Activated naive CD8-positive, alpha-beta T cell treated with anti-CD3 and anti-CD28 coated beads, Interleukin-2, amount 50 U/mL, for 16 hours (primary cell): ENCODE results near the gene ORC4.
"Not testable (repeated sequence)": the region's sequence is repeated elsewhere in the genome, so short reads cannot be mapped to it uniquely, and the experiment has no call there.

Experiments used
- DNase-seq: peaks from one replicate; pipeline ENCODE4 v3.0.0-alpha.2; 2020; ENCODE audit warnings: low read depth, low spot score

ORC4 gene

DNA sequence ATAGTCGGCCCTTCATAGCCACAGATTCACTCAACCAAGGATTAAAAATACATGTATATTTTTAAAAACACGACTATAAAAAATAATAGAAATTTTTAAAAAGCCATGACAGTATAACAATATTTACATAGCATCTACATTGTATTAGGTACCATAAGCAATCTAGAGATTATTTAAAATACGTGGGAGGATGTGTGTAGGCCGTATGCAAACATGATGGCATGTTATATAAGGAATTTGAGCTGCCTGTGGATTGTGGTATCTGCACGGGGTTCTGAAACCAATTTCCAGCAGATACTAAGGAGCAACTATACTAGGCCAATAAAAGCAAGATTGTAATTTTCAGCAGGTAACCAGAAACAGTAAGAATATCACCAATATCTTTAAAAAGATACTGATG is 5.9 kb downstream of the ORC4 start:
- no peak for DNase-seq

DNA sequence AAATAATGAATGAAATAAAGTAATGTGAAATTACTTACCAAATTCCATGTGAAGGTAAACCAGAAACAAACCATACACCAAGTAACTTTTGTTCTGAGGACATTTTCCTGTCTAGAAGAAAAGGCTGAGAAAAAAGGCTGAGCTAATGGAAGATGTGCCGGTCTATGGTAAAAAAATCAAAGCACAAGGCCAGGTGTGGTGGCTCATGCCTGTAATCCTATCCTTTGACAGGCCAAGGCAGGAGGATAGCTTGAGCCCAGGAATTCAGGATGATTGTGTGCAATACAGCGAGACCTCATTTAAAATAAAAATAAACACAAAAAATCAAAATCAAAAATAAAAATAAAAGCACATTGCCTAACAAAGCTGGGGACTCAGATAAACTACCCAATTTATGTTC is 6.7 kb downstream of the ORC4 start:
- DNase-seq, result no peak

DNA sequence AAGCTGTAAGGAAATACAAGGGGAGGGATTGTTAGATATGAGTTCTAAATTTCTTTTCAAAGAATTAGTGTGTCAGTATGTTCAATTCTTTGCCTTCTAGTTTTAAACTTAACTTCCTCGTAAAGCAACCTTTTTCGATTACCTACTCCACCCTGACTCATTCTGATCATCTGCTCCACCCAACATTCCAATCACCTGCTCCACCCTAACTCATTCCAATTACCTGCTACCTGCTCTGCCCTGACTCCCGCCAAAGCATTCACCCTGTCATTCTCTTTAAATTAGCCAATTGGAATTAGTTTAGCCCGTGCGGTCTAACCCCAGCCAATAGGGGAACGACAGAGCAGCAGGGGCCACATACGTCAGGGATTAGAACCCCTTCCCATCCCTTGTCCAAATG is 12.1 kb downstream of the ORC4 start:
- not testable (repeated sequence) for DNase-seq

DNA sequence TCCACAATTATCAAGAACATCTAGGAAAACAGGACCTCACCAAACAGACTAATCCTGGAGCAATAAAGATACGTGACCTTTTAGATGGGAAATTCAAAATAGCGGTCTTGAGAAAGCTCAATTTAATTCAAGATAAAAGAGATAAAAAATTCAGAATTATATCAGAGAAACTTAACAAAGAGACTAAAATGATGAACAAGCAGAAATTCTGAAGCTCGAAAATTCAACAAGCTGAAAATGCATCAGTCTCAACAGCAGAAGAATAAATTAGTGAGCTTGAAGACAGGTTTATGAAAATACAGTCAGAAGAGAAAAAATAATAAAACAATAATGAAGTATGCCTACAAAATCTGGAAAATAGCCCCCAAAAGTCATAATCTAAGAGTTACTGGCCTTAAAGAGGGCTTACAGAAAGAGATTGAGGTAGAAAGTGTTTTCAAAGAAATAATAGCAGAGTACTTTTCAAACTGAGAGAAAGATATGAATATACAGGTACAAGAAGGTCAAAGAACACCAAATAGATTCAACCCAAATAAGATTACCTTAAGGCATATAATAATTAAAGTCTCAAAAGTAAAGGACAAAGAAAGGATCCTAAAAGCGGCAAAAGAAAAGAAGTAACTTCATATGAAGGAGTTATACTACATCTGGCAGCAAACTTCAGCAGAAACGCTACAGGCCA is 13.2 kb downstream of the ORC4 start:
- DNase-seq, result no peak

- no peak for DNase-seq
Measured at GRCh38 chr2:148006249-148007007, 14.1 kb downstream of the ORC4 start.

GRCh38 chr2:148002420-148002819 is 18.1 kb downstream of the ORC4 start:
- not testable (repeated sequence) for DNase-seq

DNA sequence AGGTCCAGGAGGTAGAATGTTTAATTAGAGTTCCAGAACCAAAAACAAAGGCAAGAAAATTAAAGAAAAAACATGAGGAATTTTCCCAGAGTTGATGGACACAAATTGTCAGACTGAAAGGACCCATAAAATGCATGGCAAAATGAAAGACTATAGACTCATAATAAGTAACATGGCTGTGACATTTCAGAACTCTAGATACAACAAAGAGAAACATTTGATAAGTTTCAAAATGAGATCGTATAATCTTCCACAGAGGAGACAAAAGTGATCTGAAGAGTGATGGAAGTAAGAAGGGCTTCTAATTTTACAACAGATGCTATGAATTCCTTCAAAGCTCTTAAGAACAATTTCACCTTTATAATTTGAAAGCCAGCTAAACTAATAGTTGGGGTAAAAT is 20.4 kb downstream of the ORC4 start:
- no peak for DNase-seq

- no peak for DNase-seq
Measured at GRCh38 chr2:147999126-147999525, 21.4 kb downstream of the ORC4 start.

GRCh38 chr2:147998203-147998602 is 22.3 kb downstream of the ORC4 start:
- no peak for DNase-seq

GRCh38 chr2:147996828-147997227 is 23.7 kb downstream of the ORC4 start:
- no peak for DNase-seq

- not testable (repeated sequence) for DNase-seq
Measured at GRCh38 chr2:147994965-147995364, 25.6 kb downstream of the ORC4 start.

DNA sequence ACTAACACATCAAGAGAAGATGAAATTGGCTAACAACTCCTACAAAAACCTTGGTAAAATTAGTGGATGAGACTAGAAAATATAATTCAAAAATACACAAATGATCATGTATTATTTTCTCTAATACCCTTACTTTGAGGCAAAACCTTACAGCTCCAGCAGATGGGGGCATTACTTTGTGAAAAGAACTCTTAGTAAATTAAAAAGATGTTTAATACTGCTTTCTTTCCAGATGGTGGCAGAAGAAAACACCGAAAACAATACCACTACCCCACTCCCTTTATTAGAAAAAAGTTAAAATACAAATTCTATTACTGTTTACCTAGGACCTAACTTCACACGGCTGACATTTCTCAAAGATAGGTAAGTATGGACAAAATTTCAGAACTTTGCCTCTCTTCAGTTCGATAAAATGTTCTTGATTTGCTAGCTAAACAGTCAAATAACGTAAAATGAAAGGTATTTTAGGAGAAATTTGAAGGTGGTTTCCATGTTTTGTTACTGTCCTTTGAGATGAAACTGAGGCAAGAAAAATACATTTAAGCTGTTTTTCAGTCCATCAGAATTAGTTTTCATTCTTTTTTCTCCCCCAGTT is 30.6 kb downstream of the ORC4 start:
- no peak for DNase-seq

GRCh38 chr2:147989102-147989501 is 31.4 kb downstream of the ORC4 start:
- no peak for DNase-seq

DNA sequence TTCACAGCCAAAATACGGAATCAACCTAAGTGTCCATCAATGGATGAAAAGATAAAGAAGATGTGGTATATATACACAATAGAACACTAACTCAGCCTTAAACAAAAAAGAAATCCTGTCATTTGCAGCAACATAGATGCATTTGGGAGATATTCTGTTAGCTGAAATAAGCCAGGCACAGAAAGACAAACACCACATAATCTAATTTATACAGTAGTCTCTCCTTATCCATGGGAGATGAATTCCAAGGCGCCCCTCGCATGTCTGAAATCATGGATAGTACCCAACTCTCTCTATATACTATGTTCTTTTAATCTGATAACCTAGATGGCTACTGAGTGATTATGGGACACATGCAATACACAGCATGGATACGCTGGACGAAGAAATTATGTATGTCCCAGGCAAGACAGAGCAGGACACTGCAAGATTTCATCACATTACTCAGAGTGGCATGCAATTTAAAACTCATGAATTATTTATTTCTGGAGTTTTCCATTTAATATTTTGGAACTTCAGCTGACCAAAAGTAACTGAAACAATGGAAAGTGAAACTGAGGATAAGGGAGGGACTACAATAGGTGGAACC is 39.5 kb downstream of the ORC4 start:
- DNase-seq, result no peak

DNA sequence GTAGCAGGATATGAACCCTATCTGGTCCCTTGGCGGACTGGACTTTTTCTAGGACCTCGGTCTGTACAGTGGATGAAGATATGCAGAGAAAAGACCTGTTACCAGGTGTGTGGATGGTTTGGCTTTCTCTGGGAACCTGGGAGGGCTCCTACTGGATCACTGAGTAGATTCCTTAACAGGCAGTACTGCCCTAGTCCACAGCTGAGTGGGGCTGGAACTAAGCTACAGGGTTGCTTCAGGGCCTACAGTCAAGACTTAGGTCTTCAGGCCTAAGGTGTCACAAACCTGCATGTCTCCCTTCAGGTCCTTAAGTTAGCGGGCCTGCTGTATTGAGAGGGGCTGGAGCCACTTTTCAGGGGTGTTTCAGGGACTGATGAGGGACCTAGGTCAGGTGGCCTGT is 42.9 kb downstream of the ORC4 start:
- DNase-seq, result no peak

GRCh38 chr2:147976102-147976501 is 44.4 kb downstream of the ORC4 start:
- DNase-seq, result no peak

GRCh38 chr2:147968571-147968970 is 52.0 kb downstream of the ORC4 start:
- DNase-seq, result no peak

DNA sequence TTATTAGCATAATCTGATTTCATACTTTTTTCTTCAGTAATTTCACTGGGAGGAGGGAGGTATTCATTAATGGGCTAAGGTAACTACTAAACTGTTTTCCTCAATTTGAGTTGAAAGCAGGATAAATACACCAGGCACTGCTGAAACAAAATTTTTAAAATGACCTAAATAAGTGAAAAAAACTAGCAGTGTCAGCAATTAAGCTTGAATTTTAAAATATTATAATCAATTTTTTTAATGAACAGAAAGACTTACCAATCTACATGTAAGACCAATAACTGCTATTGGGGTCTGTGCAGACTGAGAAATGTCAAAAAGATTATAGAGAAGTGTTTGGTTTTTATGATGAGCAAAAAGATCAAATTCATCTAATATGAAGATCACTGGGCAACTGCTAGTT is 68.4 kb downstream of the ORC4 start:
- no peak for DNase-seq

GRCh38 chr2:147945660-147946059 is 74.9 kb downstream of the ORC4 start:
- DNase-seq, result no peak

GRCh38 chr2:147939313-147939712 is 81.2 kb downstream of the ORC4 start:
- DNase-seq, result no peak

DNA sequence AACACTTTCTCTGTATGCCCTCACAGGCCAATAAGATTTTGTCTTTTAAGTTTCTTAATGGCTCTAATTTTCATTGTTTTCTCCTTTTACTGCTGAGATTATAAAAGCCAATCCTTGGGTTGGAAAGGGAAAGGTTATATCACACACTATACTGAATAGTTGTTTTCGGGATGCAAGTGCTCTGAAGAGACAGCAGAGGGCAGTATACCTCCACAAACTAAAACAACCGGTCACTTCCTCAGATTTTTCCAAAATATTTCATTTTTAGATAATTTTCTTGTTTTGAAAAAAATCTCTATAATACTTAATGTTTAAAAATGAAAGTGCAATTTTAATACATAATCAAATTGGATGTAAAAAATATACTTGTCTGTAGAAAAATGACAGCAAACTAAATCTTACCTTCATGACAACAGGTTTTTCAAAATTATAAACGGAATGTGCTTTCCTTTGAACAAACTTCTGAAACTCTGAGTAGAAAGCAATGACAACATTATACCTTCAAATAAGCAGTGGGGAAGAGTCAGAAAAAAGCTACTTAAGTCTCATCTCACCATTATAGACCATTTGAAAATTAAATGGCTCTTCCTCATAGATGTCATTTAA is 82.7 kb downstream of the ORC4 start:
- DNase-seq, result no peak
